GM18520 (cell line): ENCODE data around the gene GPR108.

Experiments used
- ATAC-seq: cut with Tn5 transposase; IDR thresholded peaks from one replicate; pipeline ENCODE4 v1.9.1; 2021; ENCODE audit not compliant: unreplicated experiment

Gene GPR108

DNA sequence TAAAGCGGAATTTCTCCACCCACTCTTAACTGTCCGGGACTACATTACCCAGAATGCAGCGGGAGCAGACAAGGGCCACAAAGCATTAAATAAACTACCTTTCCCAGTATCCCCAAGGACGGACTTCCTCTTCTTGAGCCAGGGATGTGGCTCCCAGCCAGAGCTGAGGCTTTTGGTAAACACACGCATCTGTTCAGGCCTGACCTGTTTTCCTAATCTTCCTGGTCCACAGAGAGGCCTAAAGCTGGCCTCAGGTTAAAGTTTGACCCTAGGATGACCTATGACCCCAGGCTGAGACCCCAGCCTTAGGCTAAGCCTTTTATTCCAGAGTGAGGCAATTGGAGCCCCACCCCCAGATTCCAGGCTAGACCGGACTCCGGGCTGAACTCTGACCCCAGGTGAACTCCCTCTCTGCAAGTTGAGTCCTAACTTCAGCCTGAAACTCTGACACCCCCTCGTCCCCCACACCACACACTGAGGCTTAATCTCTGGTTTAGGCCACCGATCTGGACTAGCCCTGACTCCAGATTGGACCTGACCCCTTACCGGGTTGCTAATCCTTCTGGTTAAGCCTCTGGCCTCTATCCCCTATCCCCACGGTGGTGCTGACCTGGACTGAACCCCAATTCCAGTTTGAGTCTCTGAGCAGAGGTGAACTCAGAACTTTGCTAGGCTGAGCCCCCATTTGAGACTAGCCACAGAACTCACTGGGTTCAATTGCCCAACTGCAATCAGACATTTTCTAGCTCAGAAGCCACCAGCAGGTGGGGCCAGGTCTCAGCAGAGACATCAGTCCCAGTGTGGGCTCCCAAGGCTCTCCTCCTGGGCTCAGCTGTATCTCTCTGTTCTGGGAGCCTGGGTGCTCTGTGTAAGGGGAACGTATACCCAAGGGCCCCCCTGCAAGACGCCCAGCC, 750 bp upstream of the GPR108 start:
- ATAC-seq: peak; percentile 14

DNA sequence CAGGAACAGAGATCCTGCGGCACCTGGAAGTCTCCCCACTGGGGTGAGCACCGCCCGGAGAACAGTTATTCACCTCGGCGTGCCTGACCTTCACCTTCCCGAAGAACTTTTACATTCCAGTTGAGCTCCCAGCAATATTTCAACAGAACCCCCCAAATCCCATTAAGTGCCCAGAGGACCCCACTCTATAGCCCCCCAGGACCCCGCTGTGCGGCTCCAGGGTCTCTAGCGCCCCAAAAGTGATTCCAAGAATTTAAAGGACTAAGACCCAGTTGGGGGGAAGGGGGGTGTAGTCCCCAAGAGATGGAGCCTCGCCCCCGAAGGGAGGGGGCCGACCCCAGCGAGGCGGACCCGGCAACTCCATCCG, 480 bp downstream of the GPR108 start:
- ATAC-seq: no peak

DNA sequence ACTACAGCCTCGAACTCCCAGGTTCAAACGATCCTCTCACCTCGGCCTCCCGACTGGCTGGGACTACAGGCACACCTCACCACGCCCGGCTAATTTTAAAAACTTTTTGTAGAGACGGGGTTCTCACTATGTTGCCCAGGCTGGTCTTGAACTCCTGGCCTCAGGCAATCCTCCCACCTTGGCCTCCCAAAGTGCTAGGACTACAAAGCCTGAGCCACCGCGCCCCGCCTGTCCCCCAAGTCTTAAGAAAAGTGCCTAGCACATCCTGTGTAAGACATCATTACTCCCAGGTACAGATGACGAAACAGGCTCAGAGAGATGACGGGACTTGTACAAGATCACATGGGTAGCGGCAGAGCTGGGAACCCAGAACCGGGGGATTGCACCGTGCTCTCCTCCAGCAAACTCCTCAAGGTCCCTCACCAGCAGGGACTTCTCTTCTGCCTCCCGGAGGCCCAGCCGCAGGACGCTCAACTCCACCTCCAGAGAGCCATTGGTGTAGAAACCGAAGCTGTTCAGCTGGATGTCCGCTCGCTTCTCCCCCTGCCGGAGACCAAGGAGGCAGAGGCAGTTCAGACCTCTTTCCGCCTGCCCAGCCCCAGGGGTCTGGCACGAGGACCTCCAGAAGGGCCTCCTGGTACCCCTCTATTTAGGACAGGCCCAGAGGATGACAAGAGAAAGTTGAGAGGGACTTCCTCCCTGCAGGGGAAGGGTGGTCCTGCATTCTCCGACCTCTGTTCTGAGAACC, 1.0 kb downstream of the GPR108 start:
- ATAC-seq: no peak

DNA sequence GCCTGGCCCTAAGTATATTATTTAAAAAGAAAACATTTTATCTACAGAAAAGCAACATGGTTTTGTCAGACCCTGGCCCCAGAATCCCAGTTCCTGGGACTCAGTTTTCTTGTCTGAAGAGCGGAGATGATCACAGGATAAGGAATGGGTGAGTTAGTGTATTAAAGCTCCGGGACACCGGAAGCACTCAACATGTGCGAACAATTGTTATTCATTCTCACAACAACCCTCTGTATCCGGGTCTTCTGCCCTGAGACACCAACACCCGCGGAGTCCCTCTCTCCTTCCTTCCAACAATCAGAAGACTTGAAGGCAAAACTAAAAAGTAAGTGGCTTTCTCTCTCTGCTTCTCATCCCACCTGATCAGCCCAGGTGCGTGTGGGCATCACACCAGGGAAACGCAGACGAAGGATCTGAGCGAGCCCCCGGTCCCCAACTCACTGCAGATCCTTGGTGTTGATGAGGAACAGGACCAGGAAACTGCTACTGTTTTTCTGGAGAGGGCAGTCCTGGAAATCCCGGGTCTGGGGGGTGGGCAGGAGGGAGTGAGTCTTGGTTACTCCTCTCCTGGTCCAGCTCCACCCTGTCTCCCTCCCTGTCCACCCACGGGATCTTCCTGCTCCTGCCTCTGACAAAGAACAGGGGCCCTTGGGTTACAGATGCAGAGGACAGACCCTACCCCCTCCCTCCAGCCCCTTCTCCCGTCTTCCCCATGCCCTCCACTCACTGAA, 2.0 kb downstream of the GPR108 start:
- no peak for ATAC-seq

DNA sequence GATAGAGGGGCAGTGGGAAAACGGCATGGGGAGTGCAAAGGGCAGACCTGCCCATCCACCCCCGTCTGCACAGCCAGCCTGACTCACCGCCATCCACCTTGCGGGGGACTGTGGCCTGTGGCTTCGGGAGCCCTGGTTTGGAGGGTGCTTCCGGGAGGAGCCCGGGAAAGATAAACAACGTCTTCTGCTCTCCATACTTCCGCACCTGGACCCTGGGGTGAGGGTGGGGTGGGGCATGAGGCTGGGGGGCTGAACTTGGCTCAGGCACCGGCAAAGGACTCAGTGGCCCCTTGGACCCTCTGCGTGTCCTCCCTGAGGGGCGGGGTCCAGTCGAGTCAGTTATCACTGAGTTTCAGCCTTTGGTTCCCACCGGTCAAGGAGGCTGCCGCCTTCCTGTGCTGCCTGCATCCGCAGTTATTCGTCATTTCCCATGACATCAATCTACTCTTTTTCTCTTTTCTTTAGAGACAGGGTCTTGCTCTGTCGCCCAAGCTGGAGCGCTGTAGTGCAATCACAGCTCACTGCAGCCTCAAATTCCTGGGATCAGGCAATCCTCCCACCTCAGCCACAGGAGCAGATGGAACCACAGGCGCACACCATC, 3.2 kb downstream of the GPR108 start:
- ATAC-seq: no peak

- no peak for ATAC-seq
Observed at GRCh38 chr19:6733338-6734095, 3.9 kb downstream of the GPR108 start.

GRCh38 chr19:6732803-6733337, 4.5 kb downstream of the GPR108 start:
- ATAC-seq: no peak

GRCh38 chr19:6731822-6732221, 5.6 kb downstream of the GPR108 start:
- no peak for ATAC-seq

GRCh38 chr19:6730941-6731670, 6.3 kb downstream of the GPR108 start:
- ATAC-seq: no peak

GRCh38 chr19:6730153-6730804, 7.1 kb downstream of the GPR108 start:
- no peak for ATAC-seq

DNA sequence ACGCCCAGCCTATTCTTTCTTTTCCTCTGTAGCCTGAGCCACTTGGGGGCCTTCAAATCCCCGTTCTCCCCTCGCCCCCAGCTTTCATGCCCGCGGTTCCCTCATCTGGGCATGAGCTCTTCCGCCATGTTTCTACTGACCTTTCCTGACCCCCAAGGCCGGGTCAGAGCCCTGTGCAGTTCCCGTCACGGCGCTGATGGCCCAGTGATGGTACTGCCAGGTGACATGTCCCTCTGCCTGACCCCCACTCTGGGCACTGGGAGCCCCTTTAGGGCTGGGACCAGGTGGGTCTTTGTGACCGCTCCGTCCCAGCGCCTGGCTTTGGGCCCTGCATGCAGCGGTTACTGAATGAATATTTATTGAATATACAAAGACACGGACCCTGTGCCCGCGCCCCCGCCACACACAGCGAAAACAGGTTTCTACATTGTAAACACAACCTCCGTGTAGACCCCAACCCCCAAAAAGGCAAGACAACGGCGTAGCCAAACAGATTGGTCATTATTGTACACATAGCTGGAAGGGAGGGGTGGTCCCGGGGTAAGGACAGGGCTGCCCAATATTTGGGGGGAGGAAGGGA, 7.7 kb downstream of the GPR108 start:
- no peak for ATAC-seq

GRCh38 chr19:6728346-6728745, 9.0 kb downstream of the GPR108 start:
- no peak for ATAC-seq

DNA sequence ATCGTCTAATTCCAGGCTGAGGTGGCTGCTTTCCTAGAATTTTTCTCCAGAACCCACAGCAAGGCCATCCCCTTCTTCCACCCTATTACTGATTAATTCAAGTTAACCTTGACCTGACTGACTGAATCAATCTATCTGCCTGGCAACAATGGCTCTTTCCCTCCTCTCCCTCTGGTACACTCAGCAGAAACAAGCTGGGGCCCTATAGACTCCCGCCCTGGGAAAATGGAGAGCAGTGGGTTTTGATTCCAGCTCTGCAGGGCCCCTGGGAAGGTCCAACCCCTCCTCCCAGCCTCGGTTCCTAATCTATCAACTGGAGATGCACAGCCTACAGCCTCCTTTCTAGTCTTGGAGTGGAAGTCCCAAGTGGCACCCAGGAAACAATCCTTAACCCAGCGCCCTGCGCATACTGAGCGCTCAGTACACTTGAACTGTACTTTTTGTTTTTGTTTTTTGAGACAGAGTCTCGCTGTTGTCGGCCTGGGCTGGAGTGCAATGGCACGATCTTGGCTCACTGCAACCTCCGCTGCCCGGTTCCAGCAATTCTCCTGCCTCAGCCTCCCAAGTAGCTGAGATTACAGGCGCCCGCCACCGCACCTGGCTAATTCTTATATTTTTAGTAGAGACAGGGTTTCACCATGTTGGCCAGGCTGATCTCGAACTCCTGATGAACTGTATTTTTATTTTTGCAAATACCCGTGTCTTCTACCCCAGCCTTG, 11.7 kb downstream of the GPR108 start:
- no peak for ATAC-seq

GRCh38 chr19:6724631-6725492, 12.5 kb downstream of the GPR108 start:
- ATAC-seq: no peak

DNA sequence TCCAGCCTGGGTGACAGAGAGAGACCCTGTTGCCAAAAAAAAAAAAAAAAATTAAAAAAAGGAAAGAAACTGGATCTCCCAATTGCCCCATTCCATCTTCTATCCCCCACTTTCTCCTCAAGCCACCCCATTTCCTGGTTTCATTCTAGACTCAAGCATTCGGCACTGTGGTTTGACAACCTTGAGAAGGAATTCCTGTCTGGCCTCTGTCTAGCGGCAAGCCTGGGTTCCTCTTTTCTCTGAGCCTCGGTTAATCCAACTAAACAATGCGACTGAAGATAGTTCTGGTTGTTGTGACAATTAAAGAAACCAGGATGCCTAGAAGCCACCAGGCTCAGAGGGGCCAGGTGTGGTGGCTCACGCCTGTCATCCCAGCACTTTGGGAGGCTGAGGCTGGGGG, 13.6 kb downstream of the GPR108 start:
- no peak for ATAC-seq

GRCh38 chr19:6723108-6723618, 14.2 kb downstream of the GPR108 start:
- no peak for ATAC-seq

DNA sequence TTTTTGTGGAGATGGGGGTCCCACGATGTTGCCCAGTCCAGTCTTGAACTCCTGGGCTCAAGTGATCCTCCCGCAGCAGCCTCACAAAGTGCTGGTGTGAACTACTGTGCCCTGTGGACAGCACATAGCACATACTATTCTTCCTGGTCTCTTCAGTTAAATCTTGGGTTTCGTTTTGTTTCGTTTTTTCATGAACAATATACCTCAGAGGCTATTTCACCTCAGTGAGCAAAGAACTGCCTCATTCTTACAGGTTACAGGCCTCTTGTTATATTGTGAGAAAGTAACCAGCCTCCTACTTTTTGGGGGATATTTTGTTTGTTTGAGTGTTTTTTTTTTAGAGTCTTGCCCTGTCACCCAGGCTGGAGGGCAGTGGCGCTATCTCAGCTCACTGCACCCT, 15.6 kb downstream of the GPR108 start:
- ATAC-seq: no peak
